ENCODE measurements around the gene ATG4D. TPM values are rescaled to one million over a fixed set of nuclear protein-coding genes. Genes with fewer than 3 reads are reported as not detected.

ATG4D gene
- total and polyA plus RNA-seq, 10 of the 15 experiments (the other 5 are each of a cell fraction or from before 2014, with no cell fraction given), result 0.39 to 28.7 (median 13.4) TPM

DNA sequence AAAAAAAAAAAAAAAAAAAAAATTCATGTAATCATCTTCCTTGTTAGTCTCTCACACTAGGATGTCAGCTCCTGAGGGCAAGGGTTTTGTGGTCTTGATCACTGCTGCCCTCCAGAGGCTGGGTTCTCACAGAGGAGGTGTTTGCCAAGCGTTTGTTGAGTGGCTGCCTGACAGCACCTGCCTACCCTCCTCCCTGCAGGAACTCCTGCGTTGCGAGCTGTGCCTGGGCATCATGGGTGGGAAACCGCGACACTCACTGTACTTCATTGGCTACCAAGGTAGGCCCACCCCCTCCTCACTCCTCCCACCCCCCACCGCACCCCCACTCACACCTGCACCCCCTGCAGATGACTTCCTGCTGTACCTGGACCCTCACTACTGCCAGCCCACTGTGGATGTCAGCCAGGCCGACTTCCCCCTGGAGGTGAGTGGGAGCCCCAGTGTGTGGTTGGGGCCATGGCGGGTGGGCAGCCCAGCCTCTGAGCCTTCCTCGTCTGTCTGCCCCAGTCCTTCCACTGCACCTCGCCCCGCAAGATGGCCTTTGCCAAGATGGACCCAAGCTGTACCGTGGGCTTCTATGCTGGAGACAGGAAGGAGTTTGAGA lies 8.1 kb downstream of the ATG4D start (continued):
- TF ChIP-seq, protein P1, sequence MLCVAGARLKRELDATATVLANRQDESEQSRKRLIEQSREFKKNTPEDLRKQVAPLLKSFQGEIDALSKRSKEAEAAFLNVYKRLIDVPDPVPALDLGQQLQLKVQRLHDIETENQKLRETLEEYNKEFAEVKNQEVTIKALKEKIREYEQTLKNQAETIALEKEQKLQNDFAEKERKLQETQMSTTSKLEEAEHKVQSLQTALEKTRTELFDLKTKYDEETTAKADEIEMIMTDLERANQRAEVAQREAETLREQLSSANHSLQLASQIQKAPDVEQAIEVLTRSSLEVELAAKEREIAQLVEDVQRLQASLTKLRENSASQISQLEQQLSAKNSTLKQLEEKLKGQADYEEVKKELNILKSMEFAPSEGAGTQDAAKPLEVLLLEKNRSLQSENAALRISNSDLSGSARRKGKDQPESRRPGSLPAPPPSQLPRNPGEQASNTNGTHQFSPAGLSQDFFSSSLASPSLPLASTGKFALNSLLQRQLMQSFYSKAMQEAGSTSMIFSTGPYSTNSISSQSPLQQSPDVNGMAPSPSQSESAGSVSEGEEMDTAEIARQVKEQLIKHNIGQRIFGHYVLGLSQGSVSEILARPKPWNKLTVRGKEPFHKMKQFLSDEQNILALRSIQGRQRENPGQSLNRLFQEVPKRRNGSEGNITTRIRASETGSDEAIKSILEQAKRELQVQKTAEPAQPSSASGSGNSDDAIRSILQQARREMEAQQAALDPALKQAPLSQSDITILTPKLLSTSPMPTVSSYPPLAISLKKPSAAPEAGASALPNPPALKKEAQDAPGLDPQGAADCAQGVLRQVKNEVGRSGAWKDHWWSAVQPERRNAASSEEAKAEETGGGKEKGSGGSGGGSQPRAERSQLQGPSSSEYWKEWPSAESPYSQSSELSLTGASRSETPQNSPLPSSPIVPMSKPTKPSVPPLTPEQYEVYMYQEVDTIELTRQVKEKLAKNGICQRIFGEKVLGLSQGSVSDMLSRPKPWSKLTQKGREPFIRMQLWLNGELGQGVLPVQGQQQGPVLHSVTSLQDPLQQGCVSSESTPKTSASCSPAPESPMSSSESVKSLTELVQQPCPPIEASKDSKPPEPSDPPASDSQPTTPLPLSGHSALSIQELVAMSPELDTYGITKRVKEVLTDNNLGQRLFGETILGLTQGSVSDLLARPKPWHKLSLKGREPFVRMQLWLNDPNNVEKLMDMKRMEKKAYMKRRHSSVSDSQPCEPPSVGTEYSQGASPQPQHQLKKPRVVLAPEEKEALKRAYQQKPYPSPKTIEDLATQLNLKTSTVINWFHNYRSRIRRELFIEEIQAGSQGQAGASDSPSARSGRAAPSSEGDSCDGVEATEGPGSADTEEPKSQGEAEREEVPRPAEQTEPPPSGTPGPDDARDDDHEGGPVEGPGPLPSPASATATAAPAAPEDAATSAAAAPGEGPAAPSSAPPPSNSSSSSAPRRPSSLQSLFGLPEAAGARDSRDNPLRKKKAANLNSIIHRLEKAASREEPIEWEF (IDR thresholded peaks at IDR 0.05; ENCODE audit: insufficient replicate concordance, low read depth, low read length), result no peak
- TF ChIP-seq, protein P2, sequence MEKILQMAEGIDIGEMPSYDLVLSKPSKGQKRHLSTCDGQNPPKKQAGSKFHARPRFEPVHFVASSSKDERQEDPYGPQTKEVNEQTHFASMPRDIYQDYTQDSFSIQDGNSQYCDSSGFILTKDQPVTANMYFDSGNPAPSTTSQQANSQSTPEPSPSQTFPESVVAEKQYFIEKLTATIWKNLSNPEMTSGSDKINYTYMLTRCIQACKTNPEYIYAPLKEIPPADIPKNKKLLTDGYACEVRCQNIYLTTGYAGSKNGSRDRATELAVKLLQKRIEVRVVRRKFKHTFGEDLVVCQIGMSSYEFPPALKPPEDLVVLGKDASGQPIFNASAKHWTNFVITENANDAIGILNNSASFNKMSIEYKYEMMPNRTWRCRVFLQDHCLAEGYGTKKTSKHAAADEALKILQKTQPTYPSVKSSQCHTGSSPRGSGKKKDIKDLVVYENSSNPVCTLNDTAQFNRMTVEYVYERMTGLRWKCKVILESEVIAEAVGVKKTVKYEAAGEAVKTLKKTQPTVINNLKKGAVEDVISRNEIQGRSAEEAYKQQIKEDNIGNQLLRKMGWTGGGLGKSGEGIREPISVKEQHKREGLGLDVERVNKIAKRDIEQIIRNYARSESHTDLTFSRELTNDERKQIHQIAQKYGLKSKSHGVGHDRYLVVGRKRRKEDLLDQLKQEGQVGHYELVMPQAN (conservative IDR thresholded peaks at IDR 0.05), result no peak
- TF ChIP-seq KDM1A (IDR thresholded peaks at IDR 0.05; ENCODE audit: borderline replicate concordance), result no peak
- no peak for TF ChIP-seq CHD4 (IDR thresholded peaks at IDR 0.05)
- TF ChIP-seq SP1 (IDR thresholded peaks at IDR 0.05; ENCODE audit: low read depth, low read length), result no peak
- TF ChIP-seq, protein P3, sequence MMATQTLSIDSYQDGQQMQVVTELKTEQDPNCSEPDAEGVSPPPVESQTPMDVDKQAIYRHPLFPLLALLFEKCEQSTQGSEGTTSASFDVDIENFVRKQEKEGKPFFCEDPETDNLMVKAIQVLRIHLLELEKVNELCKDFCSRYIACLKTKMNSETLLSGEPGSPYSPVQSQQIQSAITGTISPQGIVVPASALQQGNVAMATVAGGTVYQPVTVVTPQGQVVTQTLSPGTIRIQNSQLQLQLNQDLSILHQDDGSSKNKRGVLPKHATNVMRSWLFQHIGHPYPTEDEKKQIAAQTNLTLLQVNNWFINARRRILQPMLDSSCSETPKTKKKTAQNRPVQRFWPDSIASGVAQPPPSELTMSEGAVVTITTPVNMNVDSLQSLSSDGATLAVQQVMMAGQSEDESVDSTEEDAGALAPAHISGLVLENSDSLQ (IDR thresholded peaks at IDR 0.05), result no peak
- no peak for TF ChIP-seq CBX3 (IDR thresholded peaks at IDR 0.05; ENCODE audit: borderline replicate concordance, low read depth)
- TF ChIP-seq MTA2 (IDR thresholded peaks at IDR 0.05; ENCODE audit: low read depth), result no peak
- no peak for TF ChIP-seq ZNF217 (IDR thresholded peaks at IDR 0.05)
- TF ChIP-seq EGR1 (IDR thresholded peaks at IDR 0.05; ENCODE audit: borderline replicate concordance in 1 of 2, low read depth in 2 of 2, low read length in 2 of 2), result no peak
- TF ChIP-seq HDGF (IDR thresholded peaks at IDR 0.05), result no peak
- TF ChIP-seq, protein P4, sequence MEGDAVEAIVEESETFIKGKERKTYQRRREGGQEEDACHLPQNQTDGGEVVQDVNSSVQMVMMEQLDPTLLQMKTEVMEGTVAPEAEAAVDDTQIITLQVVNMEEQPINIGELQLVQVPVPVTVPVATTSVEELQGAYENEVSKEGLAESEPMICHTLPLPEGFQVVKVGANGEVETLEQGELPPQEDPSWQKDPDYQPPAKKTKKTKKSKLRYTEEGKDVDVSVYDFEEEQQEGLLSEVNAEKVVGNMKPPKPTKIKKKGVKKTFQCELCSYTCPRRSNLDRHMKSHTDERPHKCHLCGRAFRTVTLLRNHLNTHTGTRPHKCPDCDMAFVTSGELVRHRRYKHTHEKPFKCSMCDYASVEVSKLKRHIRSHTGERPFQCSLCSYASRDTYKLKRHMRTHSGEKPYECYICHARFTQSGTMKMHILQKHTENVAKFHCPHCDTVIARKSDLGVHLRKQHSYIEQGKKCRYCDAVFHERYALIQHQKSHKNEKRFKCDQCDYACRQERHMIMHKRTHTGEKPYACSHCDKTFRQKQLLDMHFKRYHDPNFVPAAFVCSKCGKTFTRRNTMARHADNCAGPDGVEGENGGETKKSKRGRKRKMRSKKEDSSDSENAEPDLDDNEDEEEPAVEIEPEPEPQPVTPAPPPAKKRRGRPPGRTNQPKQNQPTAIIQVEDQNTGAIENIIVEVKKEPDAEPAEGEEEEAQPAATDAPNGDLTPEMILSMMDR (IDR thresholded peaks at IDR 0.05 in 2 of 3, conservative IDR thresholded peaks at IDR 0.05 in 1 of 3; ENCODE audit: control insufficient read depth in 2 of 3, extremely low read depth in 1 of 3, insufficient read depth in 1 of 3, low read depth in 3 of 3, low read length in 3 of 3), result 0 out of 6 replicates have a peak, but pooled peaks of 2 of the 3 experiments have one; percentile 5 to 8
- 0 out of 2 replicates have a peak, but pooled peaks have one; percentile 5 for TF ChIP-seq RUNX3 (IDR thresholded peaks at IDR 0.05; ENCODE audit: low read length)
- no peak for TF ChIP-seq GABPA (IDR thresholded peaks at IDR 0.05; ENCODE audit: low read depth)

Data from GM12878 (cell line).